ENCODE results near the gene MECR.

MECR gene

GRCh38 chr1:29177022-29177705, 53.6 kb downstream of the MECR start:
- in situ Hi-C loops (cut with HindIII; ENCODE audit: low sequenced_read_pairs) = no loop called here
- H3K4me3 ChIP-seq (ENCODE audit: low read depth, low read length) = no peak overlapping the region
- DNase-seq (ENCODE audit: low read depth, low spot score) = no peak
- TF ChIP-seq CTCF (IDR thresholded peaks at IDR 0.05; ENCODE audit: low read depth, low read length) = no peak

- no peak for TF ChIP-seq CTCF (IDR thresholded peaks at IDR 0.05; ENCODE audit: low read depth, low read length)
Observed at GRCh38 chr1:29176576-29176975, 54.2 kb downstream of the MECR start.

GRCh38 chr1:29172415-29172939, 58.3 kb downstream of the MECR start:
- in situ Hi-C loops (cut with HindIII; ENCODE audit: low sequenced_read_pairs) = no loop called here
- H3K4me3 ChIP-seq (ENCODE audit: low read depth, low read length) = no peak overlapping the region
- TF ChIP-seq CTCF (IDR thresholded peaks at IDR 0.05; ENCODE audit: low read depth, low read length) = no peak
- DNase-seq (ENCODE audit: low read depth, low spot score) = no peak

More at GRCh38 chr1:29176576-29176975, 54.2 kb downstream of the MECR start:
- no peak for DNase-seq (ENCODE audit: low read depth, low spot score)
- no peak overlapping the region for H3K4me3 ChIP-seq (ENCODE audit: low read depth, low read length)
- in situ Hi-C loops (cut with HindIII; ENCODE audit: low sequenced_read_pairs) = no loop called here

- no peak for TF ChIP-seq CTCF (IDR thresholded peaks at IDR 0.05; ENCODE audit: low read depth, low read length)
- no peak overlapping the region for H3K4me3 ChIP-seq (ENCODE audit: low read depth, low read length)
- DNase-seq (ENCODE audit: low read depth, low spot score) = no peak
- in situ Hi-C loops (cut with HindIII; ENCODE audit: low sequenced_read_pairs) = no loop called here
Observed at GRCh38 chr1:29171521-29171920, 59.2 kb downstream of the MECR start.

GRCh38 chr1:29171089-29171488, 59.6 kb downstream of the MECR start:
- peak; percentile 22 for DNase-seq (ENCODE audit: low read depth, low spot score)
- in situ Hi-C loops (cut with HindIII; ENCODE audit: low sequenced_read_pairs) = no loop called here
- no peak overlapping the region for H3K4me3 ChIP-seq (ENCODE audit: low read depth, low read length)
- TF ChIP-seq CTCF (IDR thresholded peaks at IDR 0.05; ENCODE audit: low read depth, low read length) = no peak

- DNase-seq (ENCODE audit: low read depth, low spot score) = no peak
- no peak overlapping the region for H3K4me3 ChIP-seq (ENCODE audit: low read depth, low read length)
- in situ Hi-C loops (cut with HindIII; ENCODE audit: low sequenced_read_pairs) = no loop called here
- TF ChIP-seq CTCF (IDR thresholded peaks at IDR 0.05; ENCODE audit: low read depth, low read length) = no peak
Observed at GRCh38 chr1:29169976-29170375, 60.8 kb downstream of the MECR start.
